HG03175 (cell line): ENCODE results near the gene CYP2R1.
"Not testable (repeated sequence)": the region's sequence is repeated elsewhere in the genome, so short reads cannot be mapped to it uniquely, and the experiment has no call there.

Experiments
- ATAC-seq: cut with Tn5 transposase; IDR thresholded peaks from one replicate; pipeline ENCODE4 v1.9.1; 2021; ENCODE audit warnings: mild to moderate bottlenecking, moderate library complexity; ENCODE audit not compliant: unreplicated experiment

Gene CYP2R1

DNA sequence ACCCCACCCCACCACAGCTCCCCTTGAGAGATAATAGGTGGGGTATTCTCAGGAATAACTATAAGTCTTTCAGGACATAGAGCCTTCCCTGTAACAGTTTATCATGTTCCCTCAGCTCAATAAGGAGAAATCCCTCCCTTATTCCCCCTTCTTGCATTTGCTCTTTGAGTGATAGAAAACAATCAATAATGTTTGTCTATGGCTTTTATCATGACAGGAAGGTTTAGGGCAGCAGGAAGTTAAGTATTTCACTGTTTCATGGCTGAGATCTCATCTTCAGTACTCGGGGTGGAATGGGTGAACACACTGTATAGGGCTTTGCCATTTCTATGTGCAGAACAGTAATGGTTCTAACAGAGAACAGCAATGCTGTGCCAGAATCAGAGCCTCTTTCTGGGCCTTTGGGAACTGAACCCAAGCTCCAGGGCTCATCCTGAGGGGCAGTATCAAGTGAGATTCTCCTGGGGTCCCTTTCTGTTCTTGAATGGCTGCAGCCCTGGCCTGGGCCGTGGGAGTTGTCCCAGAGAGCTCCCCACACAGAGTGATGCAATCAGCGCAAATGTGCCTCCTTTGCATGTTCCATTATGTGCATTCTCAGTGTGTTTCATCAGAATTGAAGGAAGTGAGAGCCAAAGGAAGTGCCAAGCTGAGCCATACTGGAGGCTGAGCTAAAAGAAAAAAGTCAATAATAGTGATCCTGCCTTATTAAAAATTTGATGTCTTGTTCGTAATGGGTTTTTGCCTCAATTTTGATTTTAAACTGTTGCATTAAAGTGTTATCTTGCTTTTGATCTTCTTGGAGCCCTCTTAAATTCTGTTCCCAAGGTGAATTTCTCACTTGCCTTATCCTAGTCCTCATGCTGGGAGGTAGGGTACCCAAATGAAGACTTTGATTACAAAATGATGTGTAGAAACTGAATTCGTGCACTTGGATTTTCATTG lies 2.9 kb upstream of the CYP2R1 start:
- ATAC-seq = no peak

DNA sequence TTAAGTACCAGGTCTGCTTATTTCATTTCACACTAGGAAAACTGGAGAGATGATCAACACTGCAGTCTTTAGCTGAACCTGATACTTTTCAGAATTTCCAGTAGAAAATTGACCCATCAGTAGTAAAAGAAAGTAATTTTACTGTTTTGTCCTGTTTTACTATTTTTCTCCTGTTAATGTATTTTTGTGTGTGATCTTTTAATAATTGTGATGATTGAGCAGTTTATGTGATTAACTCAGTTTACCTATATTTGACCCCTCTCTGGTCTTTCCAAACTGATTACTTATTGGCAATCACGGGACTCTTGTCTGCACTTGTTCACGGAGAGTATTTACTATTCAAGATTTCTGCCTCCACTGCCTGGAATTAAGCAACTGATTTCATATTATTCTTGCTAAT lies 546 bp upstream of the CYP2R1 start:
- no peak for ATAC-seq

DNA sequence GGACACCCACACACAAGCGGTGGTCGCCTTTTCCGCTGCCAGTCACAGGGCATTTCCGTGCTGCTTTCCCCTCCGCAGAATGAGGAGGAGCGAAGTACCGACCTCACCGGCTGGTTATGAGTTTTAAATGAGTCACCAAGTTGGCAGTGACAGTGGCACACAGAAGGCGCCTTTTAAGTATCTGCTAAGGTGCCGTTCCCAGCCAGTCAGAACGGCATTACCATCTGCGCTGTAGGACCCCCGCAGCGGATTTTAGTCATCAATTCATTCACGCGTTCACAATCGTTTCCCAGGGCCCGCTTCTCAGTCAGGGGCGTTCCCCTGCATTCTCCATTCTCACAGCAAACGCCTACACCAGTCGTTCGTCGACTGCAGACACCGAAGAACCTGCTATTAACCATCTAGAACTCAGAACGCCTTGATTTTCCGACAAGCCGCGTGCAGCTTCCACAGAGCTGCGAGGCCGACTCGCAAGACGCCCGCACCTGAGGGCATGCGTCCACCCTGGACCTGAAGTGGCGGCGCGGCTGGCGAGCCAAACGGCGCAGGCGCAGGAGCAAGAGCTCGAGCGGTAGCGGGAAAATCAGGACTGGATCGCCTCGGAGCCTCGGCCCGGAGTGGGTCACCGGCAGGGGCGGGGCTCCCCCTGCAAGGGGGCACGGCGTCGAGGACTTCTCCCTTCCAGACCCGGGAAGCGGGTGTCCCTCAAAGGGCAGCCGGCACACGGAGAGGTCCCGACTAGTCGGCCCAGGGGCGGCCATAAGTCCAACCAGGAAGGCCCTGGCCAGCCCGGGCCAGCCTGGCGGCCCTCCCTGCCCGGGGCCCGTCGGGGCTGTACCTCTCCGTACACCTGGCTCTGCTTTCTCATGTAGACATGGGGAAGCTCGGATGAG lies 642 bp downstream of the CYP2R1 start:
- peak; percentile 53 for ATAC-seq

DNA sequence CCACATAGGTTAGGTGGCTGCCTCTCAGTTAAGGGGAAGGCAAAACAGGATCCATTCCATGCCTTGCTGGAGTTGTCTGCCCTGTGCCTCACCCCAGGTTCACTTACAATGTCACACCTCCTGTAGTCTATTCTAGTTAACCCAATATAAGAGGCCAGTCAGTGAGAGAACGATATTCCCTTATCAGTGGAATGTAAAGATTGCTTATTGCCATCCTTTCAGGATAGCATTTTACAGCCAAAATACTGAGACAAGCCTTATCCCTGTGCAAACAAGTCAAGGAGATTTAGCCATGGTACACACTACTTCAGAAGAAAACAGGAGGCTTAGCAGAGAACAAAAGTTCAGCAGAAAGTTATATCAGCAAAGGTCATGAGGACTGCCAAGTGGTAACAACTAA lies 5.5 kb downstream of the CYP2R1 start:
- no peak for ATAC-seq

DNA sequence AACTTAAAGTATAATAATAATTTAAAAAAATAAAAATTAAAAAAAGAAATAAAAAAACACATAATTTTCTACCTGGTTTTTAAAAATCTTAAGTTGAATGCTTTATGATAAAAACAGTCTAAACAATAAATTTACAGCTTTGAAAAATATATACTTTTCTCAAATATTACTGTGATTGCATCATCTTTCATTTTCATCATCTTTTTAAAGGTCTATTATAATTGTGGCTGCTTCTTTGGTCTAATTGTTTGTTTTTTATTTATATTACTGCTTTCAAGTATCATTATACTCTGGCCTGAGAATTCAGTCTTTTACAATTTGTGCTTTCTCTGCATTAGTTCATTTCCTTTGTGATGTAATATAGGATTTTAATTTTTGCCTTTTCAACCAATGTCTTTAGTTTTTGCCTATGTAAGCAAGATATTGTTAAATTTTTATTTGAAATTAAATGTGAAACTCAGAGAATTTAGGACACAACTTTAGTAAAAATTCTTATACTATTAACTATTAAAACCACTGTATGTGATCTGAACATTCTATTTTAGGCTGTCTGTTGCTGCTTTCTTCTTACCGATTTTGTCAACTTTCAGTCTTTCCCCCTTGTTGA lies 7.3 kb downstream of the CYP2R1 start:
- ATAC-seq = no peak

DNA sequence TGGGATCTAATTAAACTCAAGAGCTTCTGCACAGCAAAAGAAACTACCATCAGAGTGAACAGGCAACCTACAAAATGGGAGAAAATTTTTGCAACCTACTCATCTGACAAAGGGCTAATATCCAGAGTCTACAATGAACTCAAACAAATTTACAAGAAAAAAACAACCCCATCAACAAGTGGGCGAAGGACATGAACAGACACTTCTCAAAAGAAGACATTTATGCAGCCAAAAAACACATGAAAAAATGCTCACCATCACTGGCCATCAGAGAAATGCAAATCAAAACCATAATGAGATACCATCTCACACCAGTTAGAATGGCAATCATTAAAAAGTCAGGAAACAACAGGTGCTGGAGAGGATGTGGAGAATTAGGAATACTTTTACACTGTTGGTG lies 8.3 kb downstream of the CYP2R1 start:
- ATAC-seq = not testable (repeated sequence)

DNA sequence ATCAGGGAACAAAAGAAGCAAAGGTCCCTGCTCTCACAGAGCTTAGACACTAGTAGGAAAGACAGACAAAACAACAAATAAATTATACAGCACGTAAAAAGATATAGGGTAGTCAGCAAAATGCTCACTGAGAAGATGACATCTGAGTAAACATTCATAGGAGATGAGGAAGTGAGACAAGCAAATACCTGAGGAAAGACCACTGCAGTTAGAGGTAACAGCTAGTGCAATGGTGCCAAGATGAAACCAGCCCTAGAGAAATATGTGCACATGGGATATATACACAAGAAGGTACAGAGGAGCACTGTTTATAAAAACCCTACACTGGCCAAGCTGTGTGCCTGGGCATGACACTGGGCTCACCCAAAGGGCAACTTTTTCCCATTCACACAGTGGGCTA lies 9.8 kb downstream of the CYP2R1 start:
- ATAC-seq = no peak

DNA sequence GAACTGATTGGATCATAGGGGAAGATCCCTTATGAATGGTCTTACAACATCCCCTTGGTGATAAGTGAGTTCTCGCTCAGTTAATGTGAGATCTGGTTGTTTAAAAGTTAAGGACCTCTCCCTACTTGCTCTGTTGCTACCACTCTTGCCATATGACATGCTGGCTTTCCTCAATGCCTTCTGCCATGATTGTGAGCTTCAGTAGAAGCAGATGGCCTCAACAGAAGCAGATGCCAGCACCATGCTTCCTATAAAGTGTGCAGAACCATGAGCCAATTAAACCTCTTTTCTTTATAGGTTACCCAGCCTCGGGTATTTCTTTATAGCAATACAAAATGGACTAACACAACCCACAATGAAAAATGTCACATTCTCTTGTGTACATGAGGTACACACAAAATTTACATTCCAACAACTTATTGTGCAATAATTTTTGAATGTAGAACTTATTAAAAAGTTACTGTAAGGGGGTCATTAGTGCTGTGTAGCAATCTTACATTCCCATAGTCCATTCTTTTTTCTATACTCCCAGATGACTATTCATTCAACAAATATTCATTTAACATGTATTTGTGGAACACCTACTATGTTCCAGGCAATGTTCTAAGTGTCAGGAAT lies 10.3 kb downstream of the CYP2R1 start:
- ATAC-seq = no peak

DNA sequence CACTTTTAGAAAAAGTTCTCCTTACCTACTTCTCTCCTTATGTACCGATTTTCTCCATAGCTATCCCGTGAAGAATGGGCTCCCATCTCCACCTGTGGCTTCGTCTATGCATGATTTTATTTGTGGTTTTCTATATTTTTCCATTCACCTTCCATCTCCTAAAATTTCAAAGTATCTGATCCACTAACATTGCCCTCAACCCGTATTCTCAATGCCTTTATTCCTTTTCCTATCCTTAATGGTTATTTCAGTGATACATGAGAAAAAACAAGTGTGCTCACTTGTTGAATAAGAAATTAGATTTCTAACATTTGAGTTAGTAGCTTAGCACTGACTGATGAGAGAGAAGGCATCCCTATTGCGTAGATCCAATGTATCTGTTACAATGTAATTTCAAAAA lies 16.9 kb downstream of the CYP2R1 start:
- ATAC-seq = no peak

DNA sequence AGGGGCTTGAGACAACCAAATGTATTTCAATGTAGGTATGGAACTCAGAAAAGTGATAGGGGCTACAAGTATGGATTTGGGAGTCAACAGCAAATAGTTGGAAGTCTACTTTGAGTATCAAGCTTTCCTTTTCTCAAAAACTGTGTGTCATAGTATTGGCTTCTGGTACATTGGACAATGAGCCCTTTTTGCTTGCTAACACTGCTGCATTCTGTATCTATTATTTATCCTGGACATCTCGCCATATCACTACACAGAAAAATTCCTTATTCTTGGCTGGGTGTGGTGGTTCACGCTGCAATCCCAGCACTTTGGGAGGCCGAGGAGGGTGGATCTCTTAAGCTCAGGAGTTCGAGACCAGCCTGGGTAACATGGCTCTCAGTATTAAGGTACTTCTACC lies 18.4 kb downstream of the CYP2R1 start:
- ATAC-seq = no peak

DNA sequence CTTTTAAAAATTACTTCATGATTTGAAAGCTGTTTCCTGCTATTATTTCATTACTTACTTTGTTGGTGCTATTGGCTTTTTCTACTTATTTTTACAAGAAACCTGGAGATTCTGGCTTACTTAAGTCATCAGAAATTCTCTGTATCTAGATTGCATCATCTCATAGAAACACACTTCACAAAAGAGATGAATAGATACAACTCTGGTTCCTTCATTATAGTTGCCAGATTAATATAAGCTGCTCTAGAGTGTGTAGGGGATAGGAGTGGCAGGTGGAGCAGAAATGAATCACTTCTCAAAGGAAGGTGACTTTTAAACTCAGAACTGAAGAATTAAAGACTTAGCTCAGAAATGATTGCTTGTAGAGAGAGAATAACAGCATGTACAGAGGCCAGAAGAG lies 20.0 kb downstream of the CYP2R1 start:
- ATAC-seq = no peak

DNA sequence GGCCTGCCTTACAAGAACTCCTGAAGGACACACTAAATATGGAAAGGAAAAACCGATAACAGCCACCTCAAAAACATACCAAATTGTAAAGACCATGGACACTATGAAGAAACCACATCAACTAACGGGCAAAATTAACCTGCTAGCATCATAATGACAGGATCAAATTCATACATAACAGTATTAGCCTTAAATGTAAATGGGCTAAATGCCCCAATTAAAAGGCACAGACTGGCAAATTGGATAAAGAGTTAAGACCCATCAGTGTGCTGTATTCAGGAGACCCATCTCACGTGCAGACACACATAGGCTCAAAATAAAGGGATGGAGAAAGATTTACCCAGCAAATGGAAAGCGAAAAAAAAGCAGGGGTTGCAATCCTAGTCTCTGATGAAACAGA lies 28.3 kb downstream of the CYP2R1 start:
- ATAC-seq = not testable (repeated sequence)

DNA sequence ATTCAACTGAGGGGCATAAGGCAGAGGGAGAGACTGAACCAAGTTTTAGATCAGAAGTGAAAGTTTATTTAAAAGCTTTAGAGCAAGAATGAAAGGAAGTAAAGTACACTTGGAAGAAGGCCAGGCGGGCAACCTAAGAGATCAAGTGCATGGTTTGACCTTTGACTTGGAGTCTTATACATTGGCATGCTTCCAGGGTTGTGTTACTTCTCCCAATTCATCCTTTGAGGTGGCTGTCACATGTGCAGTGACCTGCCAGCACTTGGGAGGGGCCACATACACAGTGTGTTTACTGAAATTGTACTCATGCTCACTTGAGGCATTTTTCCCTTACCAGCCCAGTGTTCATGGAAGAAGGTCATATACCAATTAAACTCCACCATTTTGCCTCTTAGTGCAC lies 30.4 kb downstream of the CYP2R1 start:
- no peak for ATAC-seq

DNA sequence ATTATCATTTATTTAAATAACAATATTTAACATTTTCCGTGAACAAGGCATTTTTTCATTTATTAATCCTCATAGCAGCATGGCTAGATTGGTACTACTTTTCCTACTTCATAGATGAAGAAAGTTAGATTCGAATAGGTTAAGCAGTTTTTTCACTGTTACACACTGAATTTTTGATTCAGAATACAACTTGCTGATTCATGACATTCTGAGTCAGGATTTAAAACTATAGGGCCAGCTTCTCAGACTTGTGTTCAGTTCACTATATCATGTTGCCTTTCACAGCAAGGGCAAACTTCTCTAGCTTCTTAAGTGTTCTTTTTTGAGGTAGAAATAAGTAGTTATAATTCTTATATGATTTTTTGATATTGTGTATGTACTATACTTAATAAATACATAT lies 31.5 kb downstream of the CYP2R1 start:
- ATAC-seq = no peak

DNA sequence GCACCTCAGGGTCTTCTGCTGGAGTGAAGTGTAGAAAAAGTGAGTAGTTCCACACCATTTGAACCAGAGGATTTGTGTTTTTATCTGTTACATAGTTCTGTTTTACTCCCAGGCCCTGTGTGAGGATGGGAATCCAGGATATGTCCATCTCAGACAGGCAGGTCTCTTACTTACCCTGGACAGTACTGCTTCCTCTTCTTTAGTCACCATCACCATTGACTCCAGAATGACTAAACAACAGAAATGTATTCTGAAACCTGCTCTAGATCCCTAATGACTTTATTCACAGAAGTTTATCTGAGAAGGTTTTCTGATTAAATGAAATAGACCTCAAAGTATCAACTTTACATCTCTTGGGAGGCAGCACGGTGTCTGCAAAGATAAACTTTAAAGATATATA lies 33.6 kb downstream of the CYP2R1 start:
- ATAC-seq = no peak

DNA sequence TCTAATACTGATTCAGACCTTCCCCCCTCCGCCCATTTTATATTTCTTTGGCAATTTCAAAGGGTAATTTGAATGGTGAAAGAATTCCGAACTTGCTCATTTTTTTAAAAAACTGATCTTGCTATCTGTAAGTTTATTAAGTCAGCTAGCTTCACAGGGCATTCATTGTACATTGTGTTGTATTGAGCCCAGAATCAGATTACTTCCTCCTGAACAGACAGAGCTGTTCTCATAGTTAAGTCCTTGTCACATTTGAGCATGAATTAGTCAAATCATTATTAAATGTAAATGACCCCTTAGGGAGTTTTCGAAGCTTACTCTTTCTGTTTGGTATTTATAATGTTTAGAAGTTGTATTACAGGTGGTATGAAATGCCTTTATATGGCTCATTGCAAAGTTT lies 34.4 kb downstream of the CYP2R1 start:
- no peak for ATAC-seq

DNA sequence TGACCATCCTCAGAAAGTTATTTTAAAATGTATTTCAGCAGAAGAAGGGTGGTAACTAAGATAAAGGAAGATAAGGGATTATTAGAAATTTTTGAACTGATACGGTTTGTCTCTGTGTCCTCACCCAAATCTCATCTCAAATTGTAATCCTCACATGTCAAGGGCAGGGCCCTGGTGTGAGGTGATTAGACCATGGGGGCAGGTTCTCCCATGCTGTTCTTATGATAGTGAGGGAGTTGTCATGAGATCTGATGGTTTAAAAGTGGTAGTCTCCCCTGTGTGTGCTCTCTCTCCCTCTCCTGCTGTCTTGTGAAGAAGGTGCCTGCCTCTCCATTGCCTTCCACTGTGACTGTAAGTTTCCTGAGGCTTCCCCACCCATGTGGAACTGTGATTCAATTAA lies 36.1 kb downstream of the CYP2R1 start:
- no peak for ATAC-seq

DNA sequence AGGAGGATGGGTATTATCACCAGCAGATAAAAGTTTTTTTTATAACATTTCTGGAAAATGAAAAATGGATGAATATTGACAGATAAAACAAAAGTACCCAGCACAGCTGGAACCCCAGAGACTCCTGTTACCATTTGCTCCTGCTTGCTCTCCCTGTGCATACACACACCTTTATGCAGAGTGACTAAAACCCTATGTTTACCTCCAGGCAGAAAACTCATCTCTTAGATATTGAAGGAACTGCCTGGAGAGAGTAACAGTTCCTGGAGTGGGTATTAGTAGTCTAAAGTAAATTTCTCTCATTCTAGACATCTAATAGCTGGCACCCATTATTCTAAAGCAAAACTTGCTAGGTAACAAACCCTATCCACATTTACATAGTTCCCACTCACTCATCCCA lies 38.0 kb downstream of the CYP2R1 start:
- no peak for ATAC-seq

DNA sequence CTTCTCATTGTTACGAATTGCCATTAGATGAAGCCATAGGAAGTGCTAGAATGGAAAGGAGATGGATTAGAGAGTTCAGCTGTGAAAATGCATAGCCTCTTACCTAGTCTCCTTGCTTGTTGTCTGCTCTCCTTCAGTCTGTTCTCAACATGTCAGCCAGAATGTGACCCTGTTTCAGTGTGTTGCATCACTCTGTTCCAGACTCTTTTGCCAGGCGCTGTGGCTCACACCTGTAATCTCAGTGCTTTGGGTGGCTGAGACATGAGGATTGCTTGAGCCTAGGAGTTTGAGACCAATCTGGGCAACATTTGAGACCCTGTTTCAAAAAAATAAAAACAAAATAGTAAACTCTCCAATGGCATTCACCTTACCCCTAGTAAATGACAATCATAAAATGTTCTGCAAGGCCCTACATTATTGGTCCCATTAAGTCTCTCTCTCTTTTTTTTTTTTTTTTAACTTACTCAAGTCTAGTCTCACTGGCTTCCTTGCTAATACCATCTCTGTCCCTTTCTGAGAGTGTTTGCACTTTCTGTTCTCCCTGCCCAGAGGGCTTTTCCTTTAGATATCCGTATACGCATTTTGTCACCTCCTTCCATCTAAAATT lies 39.4 kb downstream of the CYP2R1 start:
- ATAC-seq = no peak

DNA sequence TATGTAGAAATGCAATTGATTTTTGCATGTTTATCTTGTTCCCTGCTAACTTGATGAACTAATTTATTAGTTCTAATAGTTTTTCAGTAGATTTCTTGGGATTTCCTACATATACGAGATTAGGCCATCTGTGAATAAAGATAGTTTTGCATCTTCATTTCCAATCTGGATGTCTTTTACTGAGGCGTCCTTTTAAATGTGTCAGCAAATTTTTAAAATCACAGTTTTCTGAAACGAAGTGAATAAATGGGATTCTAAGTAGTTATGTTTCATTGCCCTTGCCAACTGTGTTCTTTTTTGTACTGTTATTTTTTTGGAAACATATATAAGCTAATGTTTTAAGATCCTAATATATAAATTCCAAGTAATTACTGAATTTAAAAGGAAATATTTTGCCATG lies 50.0 kb downstream of the CYP2R1 start:
- no peak for ATAC-seq
